ENCODE results near the gene ZMYND10.
A peak's percentile ranks its signal among the peaks of the same experiment; 100 is the strongest.

ZMYND10 gene

DNA sequence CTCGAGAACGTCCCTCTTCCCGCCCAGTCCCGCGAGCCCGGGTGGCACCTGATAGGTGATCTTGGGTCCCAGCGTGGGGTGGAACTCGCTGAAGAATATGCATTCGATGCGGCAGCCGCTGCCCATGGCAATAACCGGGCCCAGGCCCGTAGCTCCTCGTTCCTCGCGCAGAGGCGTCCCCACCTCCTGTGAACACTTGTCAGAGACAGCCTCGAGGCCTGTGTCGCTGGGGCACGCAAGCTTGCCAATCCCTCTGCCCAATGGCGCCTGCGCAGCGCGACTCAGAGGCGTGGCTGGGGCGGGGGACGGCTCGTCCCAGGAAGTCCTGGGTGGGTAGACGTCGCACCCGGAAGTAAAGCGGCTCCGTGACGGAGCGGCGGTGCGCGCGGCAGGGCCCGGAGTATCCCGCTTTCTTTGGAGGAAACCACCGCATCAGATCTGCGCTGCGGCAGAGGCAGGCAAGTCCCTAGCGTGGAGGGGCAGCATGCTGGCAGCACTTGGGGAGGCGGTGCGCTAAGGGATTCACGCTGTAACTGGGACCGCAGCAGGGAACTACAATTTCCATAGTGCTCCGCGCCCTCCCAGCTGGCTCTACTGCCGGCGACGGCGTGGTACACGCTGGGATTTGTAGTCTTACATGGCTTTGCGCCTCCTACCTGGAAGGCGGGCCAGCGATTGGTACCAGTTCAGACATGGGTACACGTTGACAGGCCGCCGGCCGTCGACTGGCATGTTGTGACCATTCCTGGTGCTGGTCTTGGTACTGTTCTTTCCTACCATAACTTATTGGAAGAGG lies 5.2 kb upstream of the ZMYND10 start, which contains the start of the genes CYB561D2 and NPRL2:
Gene CYB561D2 (plus strand): TSS at position 336 of the 796 bp plus-strand sequence. CDS start 572 bp downstream, outside the sequence.
Gene NPRL2 (minus strand): TSS at position 249 of the 796 bp plus-strand sequence. CDS start 123 bp downstream, at position 126.
- H3K27ac ChIP-seq = peak within 1 kb of the TSS; percentile 83
- DNase-seq (ENCODE audit: low read depth, low spot score) = peak; percentile 81

DNA sequence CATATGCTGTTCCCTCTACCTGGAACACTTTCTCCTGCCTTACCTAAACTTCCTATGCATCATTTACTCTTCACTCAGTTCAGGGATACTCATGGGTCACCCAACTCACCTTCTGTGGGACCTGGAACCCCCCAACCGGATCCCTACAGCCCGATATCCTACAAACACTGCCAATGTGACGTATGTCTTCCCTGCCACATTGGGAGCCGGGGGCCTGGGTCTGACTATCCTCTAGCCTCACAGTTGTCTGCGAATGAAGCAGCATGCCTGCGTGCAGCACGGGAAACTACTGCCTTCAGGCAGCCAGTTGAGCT lies 4.6 kb upstream of the ZMYND10 start:
- H3K27ac ChIP-seq = peak overlapping the region; percentile 83
- no peak for DNase-seq (ENCODE audit: low read depth, low spot score)

DNA sequence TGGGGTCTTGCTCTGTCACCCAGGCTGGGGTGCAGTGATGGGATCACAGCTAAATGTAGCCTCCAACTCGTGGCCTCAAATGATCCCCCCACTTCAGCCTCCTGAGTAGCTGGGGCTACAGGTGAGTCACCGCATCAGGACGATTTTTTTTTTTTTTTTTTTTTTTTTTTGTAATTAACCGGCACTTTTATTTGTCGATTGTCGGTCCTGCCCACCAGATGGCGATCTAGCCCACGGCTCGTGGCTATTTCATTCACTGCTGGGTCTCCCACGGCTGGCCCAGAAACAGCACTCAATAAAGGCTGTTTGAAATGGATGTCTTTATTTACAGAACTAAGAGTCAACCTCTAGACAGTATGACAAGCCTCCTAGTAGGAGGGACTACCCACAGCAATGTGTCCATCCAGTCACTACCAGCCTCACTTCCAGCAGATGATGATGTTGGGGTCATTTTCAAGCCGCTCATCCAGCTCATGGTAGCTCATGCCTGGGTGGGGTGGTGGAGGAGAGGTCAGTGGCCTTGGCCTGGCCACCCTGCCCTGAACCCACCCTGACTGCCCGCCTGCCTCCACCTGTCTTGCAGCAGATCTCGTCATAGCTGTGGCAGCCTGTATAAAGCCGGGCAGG lies 1.8 kb upstream of the ZMYND10 start:
- DNase-seq (ENCODE audit: low read depth, low spot score) = no peak

DNA sequence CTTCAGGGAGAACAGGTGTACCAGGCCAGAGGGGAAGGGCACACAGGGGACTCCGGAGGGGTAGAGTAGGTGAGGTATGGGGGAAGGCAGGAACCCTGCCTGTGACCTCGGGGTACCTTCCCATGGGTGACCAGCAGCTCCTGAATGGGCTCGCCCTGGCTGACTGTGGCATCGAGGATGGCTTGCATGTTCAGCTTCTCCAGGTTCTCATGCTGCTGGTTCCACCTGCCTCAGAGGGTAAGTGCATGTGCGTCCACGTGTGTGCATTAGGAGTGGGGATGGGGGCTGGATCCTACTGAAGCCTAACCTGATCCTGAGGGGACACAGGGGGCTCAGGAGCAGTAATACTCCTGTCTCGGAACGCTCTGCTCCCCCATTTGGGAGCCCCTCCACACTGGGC lies 524 bp downstream of the ZMYND10 start:
- DNase-seq (ENCODE audit: low read depth, low spot score) = no peak
- no peak overlapping the region for H3K27ac ChIP-seq

More for the DNA sequence above, 1.8 kb upstream of the ZMYND10 start:
- no peak overlapping the region for H3K27ac ChIP-seq

DNA sequence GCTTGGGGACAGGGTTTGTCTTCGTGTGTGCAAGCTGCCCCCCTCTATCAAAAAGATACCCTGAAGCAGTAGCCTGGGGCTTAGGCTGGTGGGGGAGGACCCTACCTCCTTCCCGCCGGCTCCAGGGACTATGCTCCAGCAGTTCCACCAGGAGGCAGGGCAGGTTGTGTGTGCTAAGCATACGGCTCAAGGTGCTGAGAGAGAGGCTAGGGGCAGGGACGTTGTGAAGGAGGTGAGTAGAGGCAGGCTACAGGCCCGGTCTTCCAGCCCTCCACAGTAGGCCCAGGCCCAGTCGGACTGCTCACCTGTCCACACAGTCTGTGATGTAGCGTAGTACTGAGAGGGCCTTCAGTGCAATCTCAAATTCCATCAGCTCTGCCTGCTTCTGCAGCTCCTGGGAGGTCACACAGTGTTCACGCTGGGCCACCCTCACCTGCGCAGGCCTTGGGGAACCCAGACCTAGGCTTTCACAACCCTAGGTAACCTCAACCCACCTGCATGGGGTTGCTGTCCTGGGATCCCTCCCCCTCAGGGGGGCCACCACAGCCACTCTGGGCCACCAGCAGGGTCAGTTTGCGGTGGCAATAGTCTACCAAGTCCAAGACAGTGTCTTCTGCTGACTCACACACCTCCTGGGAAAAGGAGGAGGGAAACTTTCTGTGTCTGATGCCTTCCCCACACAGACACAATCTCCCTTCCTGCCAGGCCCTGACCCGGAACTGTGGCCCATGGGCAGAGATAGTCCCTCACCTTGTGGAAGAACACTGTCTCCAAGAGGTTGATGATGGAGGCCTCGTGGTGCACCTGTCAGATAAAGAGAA lies 2.5 kb downstream of the ZMYND10 start:
- no peak overlapping the region for H3K27ac ChIP-seq
- no peak for DNase-seq (ENCODE audit: low read depth, low spot score)

DNA sequence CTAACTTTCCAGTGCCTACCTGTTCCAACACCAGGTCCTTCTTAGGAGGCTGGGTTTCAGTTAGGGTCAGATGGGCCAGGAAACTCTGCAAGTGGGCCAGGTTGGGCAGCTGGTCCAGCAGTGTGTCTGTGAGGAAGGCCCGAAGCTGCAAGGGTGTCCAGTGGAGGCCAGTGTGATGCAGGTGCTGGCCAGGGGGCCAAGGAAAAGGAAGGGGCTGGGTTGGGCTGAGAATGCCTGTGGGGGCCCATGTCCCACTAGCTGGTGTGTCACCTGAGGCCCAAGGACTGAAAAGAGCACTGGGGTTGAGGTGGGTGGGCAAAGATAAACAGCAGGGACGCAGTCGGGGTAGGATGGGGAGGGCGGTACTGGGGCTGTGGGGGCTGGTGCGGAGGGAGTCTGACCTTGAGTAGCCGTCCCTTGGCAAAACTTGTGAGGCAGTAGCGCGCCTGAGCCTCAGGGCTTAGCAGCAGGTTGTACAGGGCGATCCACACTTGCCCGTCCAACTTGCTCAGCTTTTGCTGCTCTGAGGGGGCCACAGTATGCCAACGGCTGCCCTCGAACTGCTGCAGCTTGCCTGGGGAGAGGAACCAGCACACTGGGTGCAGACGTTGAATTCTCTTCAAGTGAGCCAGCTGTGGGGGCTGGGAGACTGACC lies 3.4 kb downstream of the ZMYND10 start:
- H3K27ac ChIP-seq = no peak overlapping the region
- DNase-seq (ENCODE audit: low read depth, low spot score) = no peak

DNA sequence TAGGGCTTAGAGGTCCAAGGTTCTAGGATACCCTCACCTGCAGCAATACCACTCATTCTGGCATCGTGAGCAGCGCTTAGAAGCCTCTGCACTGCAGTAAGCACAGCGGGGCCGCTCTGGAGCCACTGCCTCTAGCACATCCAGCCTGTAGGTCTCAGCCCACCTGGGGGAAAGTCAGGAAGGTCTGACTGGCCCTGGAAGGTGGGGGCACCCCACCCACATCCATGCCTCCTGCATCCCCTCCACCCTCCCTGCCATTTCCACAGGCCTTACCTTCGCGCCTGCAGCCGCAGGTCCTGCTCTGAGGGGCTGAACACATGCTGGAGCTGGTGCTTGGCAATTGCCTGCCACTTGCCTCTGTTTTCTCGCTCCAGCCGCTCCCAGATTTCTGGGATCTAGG lies 4.0 kb downstream of the ZMYND10 start:
- H3K27ac ChIP-seq = no peak overlapping the region
- DNase-seq (ENCODE audit: low read depth, low spot score) = no peak

DNA sequence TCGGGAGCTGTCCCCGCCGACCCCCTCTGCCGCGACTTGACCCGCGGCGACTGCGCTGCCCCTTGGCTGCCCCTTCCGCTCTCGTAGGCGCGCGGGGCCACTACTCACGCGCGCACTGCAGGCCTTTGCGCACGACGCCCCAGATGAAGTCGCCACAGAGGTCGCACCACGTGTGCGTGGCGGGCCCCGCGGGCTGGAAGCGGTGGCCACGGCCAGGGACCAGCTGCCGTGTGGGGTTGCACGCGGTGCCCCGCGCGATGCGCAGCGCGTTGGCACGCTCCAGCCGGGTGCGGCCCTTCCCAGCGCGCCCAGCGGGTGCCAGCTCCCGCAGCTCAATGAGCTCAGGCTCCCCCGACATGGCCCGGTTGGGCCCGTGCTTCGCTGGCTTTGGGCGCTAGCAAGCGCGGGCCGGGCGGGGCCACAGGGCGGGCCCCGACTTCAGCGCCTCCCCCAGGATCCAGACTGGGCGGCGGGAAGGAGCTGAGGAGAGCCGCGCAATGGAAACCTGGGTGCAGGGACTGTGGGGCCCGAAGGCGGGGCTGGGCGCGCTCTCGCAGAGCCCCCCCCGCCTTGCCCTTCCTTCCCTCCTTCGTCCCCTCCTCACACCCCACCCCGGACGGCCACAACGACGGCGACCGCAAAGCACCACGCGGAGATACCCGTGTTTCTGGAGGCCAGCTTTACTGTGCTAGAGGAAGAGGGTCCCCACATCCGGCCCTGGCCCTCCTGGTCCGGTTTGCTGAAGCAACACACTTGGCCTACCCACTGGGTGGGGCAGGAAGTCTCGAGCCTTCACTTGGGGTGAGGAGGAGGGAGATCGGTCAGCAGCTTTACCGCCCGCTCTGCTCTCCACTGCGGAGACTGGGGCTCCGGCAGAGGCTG lies 4.8 kb downstream of the ZMYND10 start, which contains the start of gene RASSF1:
Gene RASSF1 (minus strand): TSS at position 389 of the 882 bp plus-strand sequence. CDS start 31 bp downstream, at position 358.
- H3K27ac ChIP-seq = no peak within 1 kb of the TSS
- no peak for DNase-seq (ENCODE audit: low read depth, low spot score)

DNA sequence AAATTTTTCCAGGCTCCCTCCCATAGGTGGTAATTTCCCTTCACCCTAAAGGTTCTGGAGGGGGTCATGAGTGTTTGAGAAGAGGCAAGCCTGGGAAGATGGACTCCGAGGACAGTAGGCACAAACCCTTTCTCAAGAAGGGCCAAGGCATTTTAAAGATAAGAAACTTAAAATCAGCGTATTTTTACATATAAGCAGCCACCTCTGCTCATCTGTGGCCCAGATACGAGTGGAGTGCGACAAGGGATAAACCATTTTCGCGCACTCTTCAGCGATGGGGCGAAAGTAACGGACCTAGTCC lies 5.4 kb downstream of the ZMYND10 start:
- H3K27ac ChIP-seq = no peak overlapping the region
- no peak for DNase-seq (ENCODE audit: low read depth, low spot score)

DNA sequence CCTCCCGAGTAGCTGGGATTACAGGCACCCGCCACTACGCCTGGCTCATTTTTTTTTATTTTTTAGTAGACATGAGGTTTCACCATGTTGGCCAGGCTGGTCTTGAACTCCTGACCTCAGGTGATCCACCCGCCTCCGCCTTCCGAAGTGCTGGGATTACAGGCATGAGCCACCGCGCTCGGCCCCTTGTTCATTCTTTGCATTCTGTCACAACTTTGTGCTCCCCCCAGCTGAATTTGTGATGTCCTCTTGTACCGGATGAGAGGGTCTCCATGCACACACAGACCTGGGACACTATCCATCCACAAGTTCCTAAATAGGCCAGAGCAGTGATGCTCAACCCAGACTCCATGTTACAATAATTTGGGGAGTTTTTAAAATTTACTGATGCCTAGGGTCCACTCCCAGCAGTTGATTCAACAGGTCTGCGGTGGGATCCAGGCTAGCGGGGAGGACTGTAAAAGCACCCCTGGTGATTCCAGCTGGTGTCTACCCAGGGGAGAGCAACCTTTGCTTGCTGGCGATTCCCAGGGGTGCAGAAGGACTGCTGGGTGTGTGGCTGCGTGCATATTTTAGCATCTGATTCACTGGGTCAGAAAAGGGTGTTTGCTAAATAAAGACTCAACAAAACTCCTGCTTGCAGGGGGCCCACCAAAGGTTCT lies 5.9 kb downstream of the ZMYND10 start:
- no peak for DNase-seq (ENCODE audit: low read depth, low spot score)
- H3K27ac ChIP-seq = no peak overlapping the region

DNA sequence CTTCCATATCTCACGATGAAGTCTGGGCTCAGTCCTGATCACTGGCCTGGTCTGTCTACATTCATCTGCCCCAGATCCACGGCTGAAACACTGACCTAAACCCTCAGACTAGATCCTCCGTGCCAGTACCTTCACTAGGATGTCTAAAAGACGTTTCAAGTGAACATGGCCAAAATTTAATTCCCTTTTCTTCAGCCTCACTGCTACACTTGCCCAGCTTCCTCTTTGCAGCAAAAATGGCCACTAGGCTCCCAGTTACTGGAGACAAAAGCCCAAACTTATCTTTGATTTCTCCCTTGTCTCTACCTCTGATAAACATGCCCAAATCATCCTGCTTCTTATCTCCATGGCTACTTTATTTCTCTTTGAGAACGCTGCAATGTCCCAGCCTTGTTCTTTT lies 6.6 kb downstream of the ZMYND10 start:
- no peak overlapping the region for H3K27ac ChIP-seq
- DNase-seq (ENCODE audit: low read depth, low spot score) = no peak

DNA sequence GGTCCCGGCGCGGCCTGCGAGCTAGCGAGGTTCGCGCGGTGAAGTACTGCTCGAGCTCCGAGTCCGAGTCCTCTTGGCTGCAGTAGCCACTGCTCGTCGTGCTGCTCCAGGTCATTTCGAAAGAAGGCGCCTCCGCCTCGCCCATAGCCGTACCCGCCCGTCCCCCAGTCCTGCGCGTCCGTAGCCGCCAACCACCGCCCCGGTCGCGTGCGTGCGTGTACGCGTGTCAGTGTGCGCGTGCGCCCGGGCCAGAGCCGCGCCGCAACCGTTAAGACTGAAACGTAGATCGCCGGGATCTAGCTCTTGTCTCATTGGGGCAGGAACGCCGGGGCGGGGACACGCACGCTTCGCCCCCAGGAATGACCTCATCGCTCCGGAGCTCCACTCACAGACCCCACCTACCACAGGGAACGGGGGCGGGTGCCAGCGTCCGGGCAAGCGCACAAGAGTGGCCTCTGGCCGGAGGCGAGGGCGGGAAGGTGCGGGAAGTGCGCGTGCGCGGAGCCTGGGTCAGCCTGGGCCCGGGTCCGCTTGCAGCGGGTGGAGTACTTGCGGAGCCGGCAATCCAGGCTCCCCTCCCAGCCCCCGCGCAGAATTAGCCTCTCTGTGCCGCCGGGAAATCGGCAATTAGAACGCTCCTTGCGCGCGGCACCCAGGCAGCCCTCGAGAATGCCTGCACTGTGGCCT lies 8.2 kb downstream of the ZMYND10 start:
- peak; percentile 95 for DNase-seq (ENCODE audit: low read depth, low spot score)
- peak overlapping the region; percentile 93 for H3K27ac ChIP-seq

DNA sequence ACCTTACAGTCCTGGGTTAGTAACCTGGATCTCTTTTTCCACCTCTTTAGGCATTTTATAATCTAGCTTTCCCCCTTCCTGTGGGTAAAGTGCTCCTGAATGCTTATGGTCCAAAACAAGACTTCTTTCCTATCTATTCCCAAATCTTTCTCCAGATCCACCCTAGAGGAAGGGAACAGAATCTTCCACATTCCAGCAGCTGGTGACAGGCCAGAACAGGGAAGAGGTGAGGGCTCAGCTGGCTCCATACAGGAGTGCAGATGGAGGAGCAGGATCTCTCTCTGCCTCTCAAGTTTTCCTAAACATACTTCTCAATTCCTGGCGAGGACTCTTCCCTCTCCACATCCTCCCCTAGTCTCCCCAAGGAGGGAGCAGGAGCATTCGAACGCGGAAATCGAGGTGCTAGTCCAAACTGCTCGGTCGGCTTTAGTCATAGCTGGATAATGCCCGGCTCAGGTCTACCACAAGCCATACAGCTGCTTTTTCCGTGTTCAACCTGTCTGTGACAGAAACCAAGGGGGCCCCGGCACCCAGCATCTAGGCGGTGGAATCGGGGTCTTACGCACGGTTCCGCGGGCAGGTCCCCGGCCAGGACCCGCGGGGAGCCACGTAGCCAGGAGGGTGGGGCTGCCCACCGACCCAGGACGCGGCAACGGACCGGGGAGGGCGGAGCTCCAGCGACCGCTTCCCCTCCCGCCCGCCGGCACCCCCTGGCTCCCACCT lies 8.9 kb downstream of the ZMYND10 start:
- DNase-seq (ENCODE audit: low read depth, low spot score) = no peak
- H3K27ac ChIP-seq = peak overlapping the region; percentile 93

DNA sequence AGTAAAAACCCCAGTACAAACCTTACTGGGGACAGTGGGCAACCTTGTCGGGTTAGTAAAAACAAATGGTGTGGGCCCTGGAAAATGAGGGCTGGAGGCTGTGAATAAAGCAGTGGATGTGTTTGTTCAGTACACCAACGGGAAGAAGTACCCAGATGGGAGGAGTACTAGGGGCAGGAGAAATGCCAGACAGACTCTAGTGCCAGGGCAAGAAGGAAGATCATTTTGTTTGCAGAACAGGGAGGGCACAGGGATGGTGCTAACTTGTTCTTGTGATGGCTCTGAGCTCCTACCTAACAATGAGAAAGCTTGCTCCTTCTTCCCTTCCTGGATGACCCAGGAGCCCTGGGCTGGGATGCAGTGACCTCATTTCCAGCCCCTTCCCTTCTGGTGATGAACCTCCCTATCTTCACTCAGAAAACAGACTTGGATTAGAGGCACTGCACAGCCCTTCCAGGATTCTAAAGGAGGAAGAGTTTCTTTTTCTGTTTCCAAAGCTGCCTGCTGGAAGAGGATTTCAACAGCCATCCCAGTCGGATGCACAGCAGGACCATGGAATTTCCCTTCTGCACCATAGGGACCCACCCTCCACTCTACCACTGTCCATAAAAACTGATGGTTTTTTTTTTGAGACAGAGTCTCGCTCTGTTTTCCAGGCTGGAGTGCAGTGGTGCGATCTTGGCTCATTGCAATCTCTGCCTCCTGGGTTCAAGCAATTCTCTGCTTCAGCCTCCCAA lies 11.0 kb downstream of the ZMYND10 start:
- peak overlapping the region; percentile 93 for H3K27ac ChIP-seq
- no peak for DNase-seq (ENCODE audit: low read depth, low spot score)

DNA sequence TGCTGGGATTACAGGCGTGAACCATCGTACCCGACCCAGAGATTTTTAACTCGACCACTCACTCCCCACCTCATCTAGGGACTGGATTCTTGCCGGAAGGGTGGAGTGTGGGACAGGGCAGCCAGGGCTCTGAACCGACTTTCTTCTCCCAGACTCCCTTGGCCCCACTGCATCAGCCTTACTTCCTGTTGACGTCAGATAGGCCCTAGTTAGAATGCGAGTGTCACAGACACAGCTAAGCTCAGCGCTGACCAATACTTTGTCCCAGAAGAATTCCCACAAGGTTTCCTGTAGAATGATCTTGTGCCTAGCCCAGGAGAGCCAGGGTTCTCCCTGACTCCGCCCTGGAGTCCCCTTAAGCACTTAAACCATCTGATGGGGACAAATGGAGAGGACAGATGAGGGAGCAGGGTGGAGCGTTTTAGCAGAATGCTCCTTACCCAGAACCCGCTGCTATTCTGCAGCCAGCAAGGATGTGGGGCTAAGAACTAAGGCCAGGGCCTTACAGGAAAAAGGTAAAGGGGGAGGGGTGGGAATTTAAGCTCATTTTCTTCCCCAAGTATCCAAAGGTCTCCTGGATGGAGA lies 11.7 kb downstream of the ZMYND10 start:
- DNase-seq (ENCODE audit: low read depth, low spot score) = no peak

DNA sequence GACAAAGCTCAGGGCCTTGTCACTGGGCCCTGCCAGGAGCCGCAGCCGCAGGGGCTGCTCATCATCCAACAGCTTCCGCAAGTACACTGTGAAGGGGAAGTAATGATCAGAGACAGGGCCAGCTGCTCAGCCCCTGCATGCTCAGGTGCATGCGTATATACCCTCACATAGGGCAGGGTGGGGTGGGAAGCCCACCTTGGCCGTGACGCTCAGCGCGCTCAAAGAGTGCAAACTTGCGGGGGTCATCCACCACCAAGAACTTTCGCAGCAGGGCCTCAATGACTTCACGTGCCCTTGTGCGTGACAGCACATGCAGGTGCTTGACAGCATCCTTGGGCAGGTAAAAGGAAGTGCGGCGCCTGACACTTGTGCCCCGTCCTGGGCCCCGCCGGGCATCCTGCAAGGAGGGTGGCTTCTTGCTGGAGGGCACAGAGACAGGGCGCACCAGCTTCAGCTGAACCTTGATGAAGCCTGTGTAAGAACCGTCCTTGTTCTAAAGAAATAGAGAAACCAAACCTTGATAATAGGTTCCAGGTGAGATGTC lies 14.1 kb downstream of the ZMYND10 start:
- H3K27ac ChIP-seq = no peak overlapping the region
- DNase-seq (ENCODE audit: low read depth, low spot score) = no peak

More for the DNA sequence above, 11.7 kb downstream of the ZMYND10 start:
- H3K27ac ChIP-seq = peak overlapping the region; percentile 93
